ENCODE results near the gene HMGXB3.

Gene HMGXB3

DNA sequence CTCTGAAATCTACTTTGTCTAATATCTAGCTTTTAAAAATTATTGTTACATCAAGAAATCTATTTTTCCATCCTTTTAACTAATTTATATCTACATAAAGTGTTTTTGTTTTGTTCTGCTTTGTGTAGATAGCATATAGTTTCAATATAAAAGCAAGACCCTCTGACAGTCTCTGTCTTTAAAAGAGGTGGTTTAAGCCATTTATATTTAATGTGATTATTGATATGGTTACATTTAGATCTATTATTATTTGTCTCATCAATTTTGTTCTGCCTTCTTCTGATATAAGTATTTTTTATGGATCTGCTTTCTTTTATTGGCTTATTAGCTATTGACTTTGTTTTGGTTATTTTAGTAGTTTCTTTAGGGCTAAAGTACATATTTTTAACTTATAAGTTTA is 16.0 kb downstream of the HMGXB3 start:
- no peak overlapping the region for H2AFZ ChIP-seq (ENCODE audit: low read length)
- no peak overlapping the region for H3K4me2 ChIP-seq (ENCODE audit: insufficient read depth, low read length, poor library complexity, severe bottlenecking)
- H3K14ac ChIP-seq (ENCODE audit: low read length) = no peak overlapping the region
- no peaks in the 10 kb centered on the region for H3K79me1 ChIP-seq (ENCODE audit: low read depth, low read length)
- H3K4me1 ChIP-seq (ENCODE audit: control insufficient read depth in 2 of 2, insufficient read depth in 1 of 2, low read depth in 1 of 2, low read length in 2 of 2) = no peaks in the 10 kb centered on the region
- H3K9me3 ChIP-seq (replicated peaks in 1 of 2; ENCODE audit: control insufficient read depth in 2 of 2, insufficient read depth in 1 of 2, low read depth in 1 of 2, low read length in 2 of 2) = peaks cover 7 to 23% of the 10 kb centered on the region in 2 donors
- H2BK15ac ChIP-seq (ENCODE audit: low read length) = no peak overlapping the region
- no peak overlapping the region for H3K23ac ChIP-seq (ENCODE audit: low read depth, low read length, poor library complexity)
- no peak overlapping the region for H3K27ac ChIP-seq (replicated peaks; ENCODE audit: low read length)
- no peak overlapping the region for H3K4ac ChIP-seq (ENCODE audit: low read length)
- H4K8ac ChIP-seq (ENCODE audit: low read depth, low read length) = no peak overlapping the region
- no peak overlapping the region for H2BK5ac ChIP-seq (ENCODE audit: low read length)
- H4K91ac ChIP-seq (ENCODE audit: low read depth, low read length, poor library complexity) = no peak overlapping the region
- no peak overlapping the region for H2BK12ac ChIP-seq (ENCODE audit: low read length)
- no peak overlapping the region for H3K18ac ChIP-seq (ENCODE audit: low read length)
- H2BK120ac ChIP-seq (ENCODE audit: low read depth, low read length) = no peak overlapping the region
- no peak overlapping the region for H2AK5ac ChIP-seq (ENCODE audit: low read depth, low read length)
- H3K27me3 ChIP-seq (ENCODE audit: control insufficient read depth in 3 of 3, insufficient read depth in 3 of 3, low read depth in 1 of 3, low read length in 3 of 3) = no peaks in the 10 kb centered on the region
- no peak for DNase-seq (ENCODE audit: low spot score)
- H3K4me3 ChIP-seq (ENCODE audit: low read length in 2 of 2) = no peak overlapping the region
- H3K9ac ChIP-seq (ENCODE audit: low read depth, low read length, poor library complexity) = no peak overlapping the region
- peaks cover 31 to 97% of the 10 kb centered on the region in 2 donors for H3K36me3 ChIP-seq (replicated peaks in 1 of 2; ENCODE audit: control insufficient read depth in 2 of 2, insufficient read depth in 2 of 2, low read length in 2 of 2)

DNA sequence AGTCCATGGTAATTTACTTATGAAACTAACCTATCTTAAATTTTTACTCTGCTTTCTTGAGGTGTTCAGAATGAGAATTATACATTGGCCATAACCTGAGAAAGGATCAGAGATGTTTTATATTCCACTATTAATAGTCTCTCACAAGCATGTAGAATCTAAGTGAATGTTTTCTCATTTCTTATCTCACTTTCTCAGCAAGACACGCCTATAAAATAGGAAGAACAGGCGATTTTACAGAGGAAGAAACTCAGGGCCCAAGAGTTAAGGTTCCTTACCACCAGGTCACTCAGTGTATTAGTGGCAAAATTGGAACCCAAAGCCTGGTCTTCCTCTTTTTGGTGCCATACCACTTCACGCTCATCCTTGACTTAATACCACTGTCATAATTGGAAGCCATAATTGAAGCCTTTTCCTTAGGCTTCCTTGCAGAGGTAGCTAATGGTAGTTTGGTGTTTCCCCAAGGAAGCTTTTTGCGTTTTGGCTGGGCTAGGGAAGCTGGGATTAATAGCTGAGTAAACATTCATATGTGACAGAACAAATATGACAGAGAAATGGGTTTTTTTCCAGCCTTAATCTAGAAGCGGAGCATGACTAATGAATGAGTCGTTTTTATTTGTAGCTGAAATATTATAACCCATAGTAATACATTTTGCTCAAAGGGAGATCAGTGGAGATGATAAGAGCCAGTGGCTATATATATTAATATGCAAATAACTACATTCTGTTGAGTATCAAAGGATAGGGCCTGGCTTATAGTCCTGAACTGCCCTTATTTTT is 16.9 kb downstream of the HMGXB3 start:
- H3K4me1 ChIP-seq (ENCODE audit: control insufficient read depth in 2 of 2, insufficient read depth in 1 of 2, low read depth in 1 of 2, low read length in 2 of 2) = no peaks in the 10 kb centered on the region
- WGBS, 2 donors (ENCODE audit: extremely low coverage in 2 of 2, insufficient read length in 2 of 2, insufficient replicate concordance in 1 of 2) = no CpG with 5 or more reads among the region's 6 CpGs
- H2AFZ ChIP-seq (ENCODE audit: low read length) = no peak overlapping the region
- H4K91ac ChIP-seq (ENCODE audit: low read depth, low read length, poor library complexity) = no peak overlapping the region
- no peak overlapping the region for H3K9ac ChIP-seq (ENCODE audit: low read depth, low read length, poor library complexity)
- no peak overlapping the region for H3K14ac ChIP-seq (ENCODE audit: low read length)
- H2AK5ac ChIP-seq (ENCODE audit: low read depth, low read length) = no peak overlapping the region
- no peak overlapping the region for H3K4me2 ChIP-seq (ENCODE audit: insufficient read depth, low read length, poor library complexity, severe bottlenecking)
- no peak overlapping the region for H3K23ac ChIP-seq (ENCODE audit: low read depth, low read length, poor library complexity)
- no peak overlapping the region for H3K4ac ChIP-seq (ENCODE audit: low read length)
- H3K18ac ChIP-seq (ENCODE audit: low read length) = no peak overlapping the region
- no peak overlapping the region for H2BK12ac ChIP-seq (ENCODE audit: low read length)
- no peak overlapping the region for H2BK15ac ChIP-seq (ENCODE audit: low read length)
- no peak for DNase-seq (ENCODE audit: low spot score)
- H4K8ac ChIP-seq (ENCODE audit: low read depth, low read length) = no peak overlapping the region
- no peaks in the 10 kb centered on the region for H3K27me3 ChIP-seq (ENCODE audit: control insufficient read depth in 3 of 3, insufficient read depth in 3 of 3, low read depth in 1 of 3, low read length in 3 of 3)
- no peak overlapping the region for H2BK120ac ChIP-seq (ENCODE audit: low read depth, low read length)
- H3K9me3 ChIP-seq (replicated peaks in 1 of 2; ENCODE audit: control insufficient read depth in 2 of 2, insufficient read depth in 1 of 2, low read depth in 1 of 2, low read length in 2 of 2) = peaks cover 7 to 23% of the 10 kb centered on the region in 2 donors
- no peak overlapping the region for H3K27ac ChIP-seq (replicated peaks; ENCODE audit: low read length)
- no peaks in the 10 kb centered on the region for H3K79me1 ChIP-seq (ENCODE audit: low read depth, low read length)
- no peak overlapping the region for H3K4me3 ChIP-seq (ENCODE audit: low read length in 2 of 2)
- peaks cover 31 to 99% of the 10 kb centered on the region in 2 donors for H3K36me3 ChIP-seq (replicated peaks in 1 of 2; ENCODE audit: control insufficient read depth in 2 of 2, insufficient read depth in 2 of 2, low read length in 2 of 2)
- H2BK5ac ChIP-seq (ENCODE audit: low read length) = no peak overlapping the region

DNA sequence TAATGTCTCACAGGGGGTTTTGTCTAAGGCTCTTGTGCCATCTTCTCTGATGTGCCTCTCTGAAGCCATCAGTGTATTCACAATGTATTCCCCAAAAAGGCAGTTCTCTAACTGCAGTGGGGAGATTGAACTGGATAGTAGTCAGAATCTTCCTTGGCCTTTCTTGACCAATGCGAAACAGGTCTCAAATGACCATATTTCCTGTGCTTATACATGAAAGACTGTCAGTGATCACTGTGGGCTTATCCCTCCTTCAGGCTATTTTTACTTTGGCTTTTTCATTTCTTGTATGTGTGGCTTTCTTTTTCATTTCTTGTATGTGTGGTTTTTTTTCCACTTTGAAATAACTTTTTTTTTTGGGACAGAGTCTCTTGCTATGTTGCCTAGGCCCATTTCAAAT is 19.7 kb downstream of the HMGXB3 start:
- DNase-seq (ENCODE audit: low spot score) = no peak
- Histone ChIP-seq H3K36me3 (replicated peaks in 1 of 2; ENCODE audit: control insufficient read depth in 2 of 2, insufficient read depth in 2 of 2, low read length in 2 of 2) (peaks cover 28 to 99% of the 10 kb centered on the region in 2 donors), H3K14ac (ENCODE audit: low read length) (no peak overlapping the region), H2BK120ac (ENCODE audit: low read depth, low read length) (no peak overlapping the region), H3K18ac (ENCODE audit: low read length) (no peak overlapping the region), H3K23ac (ENCODE audit: low read depth, low read length, poor library complexity) (no peak overlapping the region), H2BK5ac (ENCODE audit: low read length) (no peak overlapping the region), H3K9me3 (replicated peaks in 1 of 2; ENCODE audit: control insufficient read depth in 2 of 2, insufficient read depth in 1 of 2, low read depth in 1 of 2, low read length in 2 of 2) (peaks cover 3 to 14% of the 10 kb centered on the region in 2 donors), H3K4ac (ENCODE audit: low read length) (no peak overlapping the region), H4K91ac (ENCODE audit: low read depth, low read length, poor library complexity) (no peak overlapping the region), H3K27ac (replicated peaks; ENCODE audit: low read length) (no peak overlapping the region), H3K79me1 (ENCODE audit: low read depth, low read length) (no peaks in the 10 kb centered on the region), H2BK12ac (ENCODE audit: low read length) (no peak overlapping the region), H3K4me3 (ENCODE audit: low read length in 2 of 2) (no peak overlapping the region), H2BK15ac (ENCODE audit: low read length) (no peak overlapping the region), H3K4me2 (ENCODE audit: insufficient read depth, low read length, poor library complexity, severe bottlenecking) (no peak overlapping the region), H3K4me1 (ENCODE audit: control insufficient read depth in 2 of 2, insufficient read depth in 1 of 2, low read depth in 1 of 2, low read length in 2 of 2) (no peaks in the 10 kb centered on the region), H3K9ac (ENCODE audit: low read depth, low read length, poor library complexity) (no peak overlapping the region), H2AK5ac (ENCODE audit: low read depth, low read length) (no peak overlapping the region), H3K27me3 (ENCODE audit: control insufficient read depth in 3 of 3, insufficient read depth in 3 of 3, low read depth in 1 of 3, low read length in 3 of 3) (no peaks in the 10 kb centered on the region), H4K8ac (ENCODE audit: low read depth, low read length) (no peak overlapping the region), H2AFZ (ENCODE audit: low read length) (no peak overlapping the region)
- WGBS, 2 donors (ENCODE audit: extremely low coverage in 2 of 2, insufficient read length in 2 of 2, insufficient replicate concordance in 1 of 2) = no CpG with 5 or more reads among the region's 1 CpG

DNA sequence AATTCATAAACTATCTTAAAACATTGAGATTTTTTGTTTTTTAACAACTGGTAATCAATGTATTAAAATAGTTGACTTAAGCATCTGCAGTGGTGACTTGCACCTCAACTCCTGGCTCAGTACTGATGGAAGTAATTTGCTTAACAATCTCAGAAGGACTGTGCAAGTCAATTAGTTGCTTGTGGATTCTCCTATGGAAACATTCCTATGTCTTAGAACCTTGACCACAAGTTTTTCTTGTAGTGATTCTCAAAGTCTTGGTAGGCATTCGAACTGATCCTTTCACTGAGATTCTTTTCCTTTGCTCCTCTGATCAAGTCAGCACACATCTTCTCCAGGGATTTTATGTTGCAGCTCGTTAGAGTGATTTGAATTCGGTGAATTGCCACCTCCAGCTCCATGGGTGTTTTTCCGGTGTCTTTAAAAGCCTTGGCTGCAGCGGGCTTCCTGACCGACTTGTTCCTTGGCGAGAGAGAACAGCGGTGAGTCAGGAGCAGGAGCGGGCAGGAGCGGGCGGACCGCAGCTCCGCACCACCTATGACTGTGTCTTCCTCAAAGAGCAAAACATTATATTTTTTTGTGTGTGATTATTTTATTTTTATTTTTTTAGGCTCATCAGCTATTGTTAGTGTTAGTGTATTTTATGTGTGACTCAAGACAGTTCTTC is 21.1 kb downstream of the HMGXB3 start:
- Histone ChIP-seq H3K79me1 (ENCODE audit: low read depth, low read length) (no peaks in the 10 kb centered on the region), H3K18ac (ENCODE audit: low read length) (no peak overlapping the region), H2BK5ac (ENCODE audit: low read length) (no peak overlapping the region), H3K36me3 (replicated peaks in 1 of 2; ENCODE audit: control insufficient read depth in 2 of 2, insufficient read depth in 2 of 2, low read length in 2 of 2) (peaks cover 26 to 98% of the 10 kb centered on the region in 2 donors), H3K9ac (ENCODE audit: low read depth, low read length, poor library complexity) (no peak overlapping the region), H3K4me1 (ENCODE audit: control insufficient read depth in 2 of 2, insufficient read depth in 1 of 2, low read depth in 1 of 2, low read length in 2 of 2) (no peaks in the 10 kb centered on the region), H3K14ac (ENCODE audit: low read length) (no peak overlapping the region), H4K8ac (ENCODE audit: low read depth, low read length) (no peak overlapping the region), H2BK12ac (ENCODE audit: low read length) (no peak overlapping the region), H3K27me3 (ENCODE audit: control insufficient read depth in 3 of 3, insufficient read depth in 3 of 3, low read depth in 1 of 3, low read length in 3 of 3) (no peaks in the 10 kb centered on the region), H2BK15ac (ENCODE audit: low read length) (no peak overlapping the region), H3K4ac (ENCODE audit: low read length) (no peak overlapping the region), H3K4me2 (ENCODE audit: insufficient read depth, low read length, poor library complexity, severe bottlenecking) (no peak overlapping the region), H4K91ac (ENCODE audit: low read depth, low read length, poor library complexity) (no peak overlapping the region), H2AFZ (ENCODE audit: low read length) (no peak overlapping the region), H3K4me3 (ENCODE audit: low read length in 2 of 2) (no peak overlapping the region), H3K27ac (replicated peaks; ENCODE audit: low read length) (no peak overlapping the region), H3K9me3 (replicated peaks in 1 of 2; ENCODE audit: control insufficient read depth in 2 of 2, insufficient read depth in 1 of 2, low read depth in 1 of 2, low read length in 2 of 2) (no peaks in the 10 kb centered on the region), H2AK5ac (ENCODE audit: low read depth, low read length) (no peak overlapping the region), H3K23ac (ENCODE audit: low read depth, low read length, poor library complexity) (no peak overlapping the region), H2BK120ac (ENCODE audit: low read depth, low read length) (no peak overlapping the region)
- WGBS, 2 donors (ENCODE audit: extremely low coverage in 2 of 2, insufficient read length in 2 of 2, insufficient replicate concordance in 1 of 2) = no CpG with 5 or more reads among the region's 13 CpGs
- no peak for DNase-seq (ENCODE audit: low spot score)

Measured in neuronal stem cell (in vitro differentiated cells).